ENCODE results near the gene INHBC.

The INHBC gene

GRCh38 chr12:57454566-57455373 lies 20.2 kb downstream of the INHBC start, which contains the start of gene INHBE (continued):
- TF ChIP-seq ZBTB49 (tag by site-specific recombination; IDR thresholded peaks at IDR 0.05; ENCODE audit: low read depth) (no peak), ZNF704 (tag by site-specific recombination; IDR thresholded peaks at IDR 0.05) (no peak), ZNF629 (tag by site-specific recombination; IDR thresholded peaks at IDR 0.05) (peak; percentile 17; the same call in 1 of the 2 replicates), PRDM4 (tag by site-specific recombination; IDR thresholded peaks at IDR 0.05) (peak; percentile 33; the same call in 1 of the 2 replicates), ZNF677 (tag by site-specific recombination; IDR thresholded peaks at IDR 0.05) (no peak), SETDB1 (IDR thresholded peaks at IDR 0.05; ENCODE audit: insufficient read length, low read length) (no peak), ZNF488 (tag by site-specific recombination; IDR thresholded peaks at IDR 0.05) (no peak; the same call in 1 of the 2 replicates), ZNF16 (tag by site-specific recombination; IDR thresholded peaks at IDR 0.05; ENCODE audit: low read depth) (no peak), ZNF239 (tag by site-specific recombination; IDR thresholded peaks at IDR 0.05) (no peak), ZNF621 (tag by site-specific recombination; IDR thresholded peaks at IDR 0.05) (no peak), ZNF138 (tag by site-specific recombination; IDR thresholded peaks at IDR 0.05; ENCODE audit: borderline replicate concordance) (no peak), ZSCAN23 (tag by site-specific recombination; IDR thresholded peaks at IDR 0.05) (0 out of 2 replicates have a peak, but pooled peaks have one; percentile 14), EGR2 (tag by site-specific recombination; IDR thresholded peaks at IDR 0.05; ENCODE audit: low read depth) (no peak), ZNF214 (tag by site-specific recombination; IDR thresholded peaks at IDR 0.05; ENCODE audit: borderline replicate concordance) (no peak), GLI2 (tag by site-specific recombination; IDR thresholded peaks at IDR 0.05; ENCODE audit: borderline replicate concordance, low read depth) (no peak), ZIC2 (tag by site-specific recombination; IDR thresholded peaks at IDR 0.05) (peak; percentile 67), ZNF639 (tag by site-specific recombination; IDR thresholded peaks at IDR 0.05) (no peak)
- TF ChIP-seq, protein P1, sequence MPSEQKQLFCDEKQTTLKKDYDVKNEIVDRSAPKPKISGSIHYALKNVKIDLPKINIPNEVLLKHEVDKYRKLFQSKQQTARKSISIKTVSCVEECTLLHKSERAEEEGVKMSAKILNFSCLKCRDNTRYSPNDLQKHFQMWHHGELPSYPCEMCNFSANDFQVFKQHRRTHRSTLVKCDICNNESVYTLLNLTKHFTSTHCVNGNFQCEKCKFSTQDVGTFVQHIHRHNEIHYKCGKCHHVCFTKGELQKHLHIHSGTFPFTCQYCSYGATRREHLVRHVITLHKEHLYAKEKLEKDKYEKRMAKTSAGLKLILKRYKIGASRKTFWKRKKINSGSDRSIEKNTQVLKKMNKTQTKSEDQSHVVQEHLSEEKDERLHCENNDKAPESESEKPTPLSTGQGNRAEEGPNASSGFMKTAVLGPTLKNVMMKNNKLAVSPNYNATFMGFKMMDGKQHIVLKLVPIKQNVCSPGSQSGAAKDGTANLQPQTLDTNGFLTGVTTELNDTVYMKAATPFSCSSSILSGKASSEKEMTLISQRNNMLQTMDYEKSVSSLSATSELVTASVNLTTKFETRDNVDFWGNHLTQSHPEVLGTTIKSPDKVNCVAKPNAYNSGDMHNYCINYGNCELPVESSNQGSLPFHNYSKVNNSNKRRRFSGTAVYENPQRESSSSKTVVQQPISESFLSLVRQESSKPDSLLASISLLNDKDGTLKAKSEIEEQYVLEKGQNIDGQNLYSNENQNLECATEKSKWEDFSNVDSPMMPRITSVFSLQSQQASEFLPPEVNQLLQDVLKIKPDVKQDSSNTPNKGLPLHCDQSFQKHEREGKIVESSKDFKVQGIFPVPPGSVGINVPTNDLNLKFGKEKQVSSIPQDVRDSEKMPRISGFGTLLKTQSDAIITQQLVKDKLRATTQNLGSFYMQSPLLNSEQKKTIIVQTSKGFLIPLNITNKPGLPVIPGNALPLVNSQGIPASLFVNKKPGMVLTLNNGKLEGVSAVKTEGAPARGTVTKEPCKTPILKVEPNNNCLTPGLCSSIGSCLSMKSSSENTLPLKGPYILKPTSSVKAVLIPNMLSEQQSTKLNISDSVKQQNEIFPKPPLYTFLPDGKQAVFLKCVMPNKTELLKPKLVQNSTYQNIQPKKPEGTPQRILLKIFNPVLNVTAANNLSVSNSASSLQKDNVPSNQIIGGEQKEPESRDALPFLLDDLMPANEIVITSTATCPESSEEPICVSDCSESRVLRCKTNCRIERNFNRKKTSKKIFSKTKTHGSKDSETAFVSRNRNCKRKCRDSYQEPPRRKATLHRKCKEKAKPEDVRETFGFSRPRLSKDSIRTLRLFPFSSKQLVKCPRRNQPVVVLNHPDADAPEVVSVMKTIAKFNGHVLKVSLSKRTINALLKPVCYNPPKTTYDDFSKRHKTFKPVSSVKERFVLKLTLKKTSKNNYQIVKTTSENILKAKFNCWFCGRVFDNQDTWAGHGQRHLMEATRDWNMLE (tag by site-specific recombination; conservative IDR thresholded peaks at IDR 0.05; ENCODE audit: low read depth), result 0 out of 2 replicates have a peak, but pooled peaks have one; percentile 21
- TF ChIP-seq, protein P2, sequence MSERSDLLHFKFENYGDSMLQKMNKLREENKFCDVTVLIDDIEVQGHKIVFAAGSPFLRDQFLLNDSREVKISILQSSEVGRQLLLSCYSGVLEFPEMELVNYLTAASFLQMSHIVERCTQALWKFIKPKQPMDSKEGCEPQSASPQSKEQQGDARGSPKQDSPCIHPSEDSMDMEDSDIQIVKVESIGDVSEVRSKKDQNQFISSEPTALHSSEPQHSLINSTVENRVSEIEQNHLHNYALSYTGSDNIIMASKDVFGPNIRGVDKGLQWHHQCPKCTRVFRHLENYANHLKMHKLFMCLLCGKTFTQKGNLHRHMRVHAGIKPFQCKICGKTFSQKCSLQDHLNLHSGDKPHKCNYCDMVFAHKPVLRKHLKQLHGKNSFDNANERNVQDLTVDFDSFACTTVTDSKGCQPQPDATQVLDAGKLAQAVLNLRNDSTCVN (tag by site-specific recombination; optimal IDR thresholded peaks at IDR 0.05), result no peak
- TF ChIP-seq, protein P3, sequence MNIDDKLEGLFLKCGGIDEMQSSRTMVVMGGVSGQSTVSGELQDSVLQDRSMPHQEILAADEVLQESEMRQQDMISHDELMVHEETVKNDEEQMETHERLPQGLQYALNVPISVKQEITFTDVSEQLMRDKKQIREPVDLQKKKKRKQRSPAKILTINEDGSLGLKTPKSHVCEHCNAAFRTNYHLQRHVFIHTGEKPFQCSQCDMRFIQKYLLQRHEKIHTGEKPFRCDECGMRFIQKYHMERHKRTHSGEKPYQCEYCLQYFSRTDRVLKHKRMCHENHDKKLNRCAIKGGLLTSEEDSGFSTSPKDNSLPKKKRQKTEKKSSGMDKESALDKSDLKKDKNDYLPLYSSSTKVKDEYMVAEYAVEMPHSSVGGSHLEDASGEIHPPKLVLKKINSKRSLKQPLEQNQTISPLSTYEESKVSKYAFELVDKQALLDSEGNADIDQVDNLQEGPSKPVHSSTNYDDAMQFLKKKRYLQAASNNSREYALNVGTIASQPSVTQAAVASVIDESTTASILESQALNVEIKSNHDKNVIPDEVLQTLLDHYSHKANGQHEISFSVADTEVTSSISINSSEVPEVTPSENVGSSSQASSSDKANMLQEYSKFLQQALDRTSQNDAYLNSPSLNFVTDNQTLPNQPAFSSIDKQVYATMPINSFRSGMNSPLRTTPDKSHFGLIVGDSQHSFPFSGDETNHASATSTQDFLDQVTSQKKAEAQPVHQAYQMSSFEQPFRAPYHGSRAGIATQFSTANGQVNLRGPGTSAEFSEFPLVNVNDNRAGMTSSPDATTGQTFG (tag by site-specific recombination; IDR thresholded peaks at IDR 0.05; ENCODE audit: borderline replicate concordance), result no peak
